ENCODE results near the gene TMPRSS13. TPM values are rescaled to one million over a fixed set of nuclear protein-coding genes. Genes with fewer than 3 reads are reported as not detected.

Gene TMPRSS13
- total and polyA plus RNA-seq, 2 donors from 2014 or later: 1.2 to 1.9 TPM

GRCh38 chr11:117977029-117977428, 47.8 kb upstream of the TMPRSS13 start:
- intact Hi-C loops (cut with DNase I): no loop called here
- H3K9ac ChIP-seq (ENCODE audit: low read length in 3 of 3): no peak overlapping the region
- no peaks in the 10 kb centered on the region for H3K36me3 ChIP-seq (ENCODE audit: control insufficient read depth in 2 of 3, insufficient read depth in 3 of 3, low read length in 3 of 3)
- TF ChIP-seq, protein P1, sequence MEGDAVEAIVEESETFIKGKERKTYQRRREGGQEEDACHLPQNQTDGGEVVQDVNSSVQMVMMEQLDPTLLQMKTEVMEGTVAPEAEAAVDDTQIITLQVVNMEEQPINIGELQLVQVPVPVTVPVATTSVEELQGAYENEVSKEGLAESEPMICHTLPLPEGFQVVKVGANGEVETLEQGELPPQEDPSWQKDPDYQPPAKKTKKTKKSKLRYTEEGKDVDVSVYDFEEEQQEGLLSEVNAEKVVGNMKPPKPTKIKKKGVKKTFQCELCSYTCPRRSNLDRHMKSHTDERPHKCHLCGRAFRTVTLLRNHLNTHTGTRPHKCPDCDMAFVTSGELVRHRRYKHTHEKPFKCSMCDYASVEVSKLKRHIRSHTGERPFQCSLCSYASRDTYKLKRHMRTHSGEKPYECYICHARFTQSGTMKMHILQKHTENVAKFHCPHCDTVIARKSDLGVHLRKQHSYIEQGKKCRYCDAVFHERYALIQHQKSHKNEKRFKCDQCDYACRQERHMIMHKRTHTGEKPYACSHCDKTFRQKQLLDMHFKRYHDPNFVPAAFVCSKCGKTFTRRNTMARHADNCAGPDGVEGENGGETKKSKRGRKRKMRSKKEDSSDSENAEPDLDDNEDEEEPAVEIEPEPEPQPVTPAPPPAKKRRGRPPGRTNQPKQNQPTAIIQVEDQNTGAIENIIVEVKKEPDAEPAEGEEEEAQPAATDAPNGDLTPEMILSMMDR (IDR thresholded peaks at IDR 0.05; ENCODE audit: borderline replicate concordance, extremely low read depth, insufficient read depth): no peak
- H3K27me3 ChIP-seq (ENCODE audit: control insufficient read depth, insufficient read depth, low read length): no peaks in the 10 kb centered on the region
- H3K4me3 ChIP-seq (ENCODE audit: low read length in 3 of 3): no peak overlapping the region
- no peaks in the 10 kb centered on the region for H3K9me3 ChIP-seq (ENCODE audit: control insufficient read depth in 2 of 3, insufficient read depth in 1 of 3, low read length in 3 of 3)
- FAIRE-seq (no peak), DNase-seq (no peak)
- H3K27ac ChIP-seq (ENCODE audit: low read depth in 2 of 2, low read length in 2 of 2): no peak overlapping the region
- no peaks in the 10 kb centered on the region for H3K4me1 ChIP-seq (ENCODE audit: control insufficient read depth in 2 of 3, insufficient read depth in 2 of 3, low read depth in 1 of 3, low read length in 3 of 3)

DNA sequence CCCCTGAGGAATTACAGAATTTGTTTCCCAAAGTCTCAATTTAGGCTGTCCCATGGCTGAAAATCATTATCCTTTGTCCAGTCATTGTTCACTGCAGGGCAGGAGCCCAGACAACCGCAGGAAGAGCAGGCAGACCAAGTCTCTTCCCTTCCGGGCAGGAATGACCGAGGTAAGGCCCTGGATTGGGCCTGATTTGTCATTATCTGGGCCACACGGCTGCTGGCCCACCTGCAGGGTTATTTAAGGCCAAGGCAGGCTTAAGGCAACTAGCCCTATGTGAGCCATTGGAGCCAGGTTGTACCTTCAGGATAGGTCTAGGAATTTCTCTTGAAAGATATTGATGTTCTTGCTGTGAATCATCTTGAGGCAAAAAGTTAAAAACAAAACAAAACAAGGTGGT, 47.2 kb upstream of the TMPRSS13 start:
- H3K27ac ChIP-seq (ENCODE audit: low read depth in 2 of 2, low read length in 2 of 2): no peak overlapping the region
- no peak overlapping the region for H3K9ac ChIP-seq (ENCODE audit: low read length in 3 of 3)
- no peaks in the 10 kb centered on the region for H3K9me3 ChIP-seq (ENCODE audit: control insufficient read depth in 2 of 3, insufficient read depth in 1 of 3, low read length in 3 of 3)
- no peak for FAIRE-seq
- H3K4me3 ChIP-seq (ENCODE audit: low read length in 3 of 3): no peak overlapping the region
- no peaks in the 10 kb centered on the region for H3K27me3 ChIP-seq (ENCODE audit: control insufficient read depth, insufficient read depth, low read length)
- no peak for DNase-seq
- intact Hi-C loops (cut with DNase I): no loop called here
- H3K36me3 ChIP-seq (ENCODE audit: control insufficient read depth in 2 of 3, insufficient read depth in 3 of 3, low read length in 3 of 3): no peaks in the 10 kb centered on the region
- TF ChIP-seq, protein P1 (IDR thresholded peaks at IDR 0.05; ENCODE audit: borderline replicate concordance, extremely low read depth, insufficient read depth): no peak
- H3K4me1 ChIP-seq (ENCODE audit: control insufficient read depth in 2 of 3, insufficient read depth in 2 of 3, low read depth in 1 of 3, low read length in 3 of 3): no peaks in the 10 kb centered on the region

- TF ChIP-seq, protein P1 (IDR thresholded peaks at IDR 0.05; ENCODE audit: borderline replicate concordance, extremely low read depth, insufficient read depth): no peak
- Histone ChIP-seq H3K27ac (ENCODE audit: low read depth in 2 of 2, low read length in 2 of 2) (no peak overlapping the region), H3K9me3 (ENCODE audit: control insufficient read depth in 2 of 3, insufficient read depth in 1 of 3, low read length in 3 of 3) (no peaks in the 10 kb centered on the region), H3K27me3 (ENCODE audit: control insufficient read depth, insufficient read depth, low read length) (no peaks in the 10 kb centered on the region), H3K36me3 (ENCODE audit: control insufficient read depth in 2 of 3, insufficient read depth in 3 of 3, low read length in 3 of 3) (no peaks in the 10 kb centered on the region), H3K9ac (ENCODE audit: low read length in 3 of 3) (no peak overlapping the region), H3K4me1 (ENCODE audit: control insufficient read depth in 2 of 3, insufficient read depth in 2 of 3, low read depth in 1 of 3, low read length in 3 of 3) (no peaks in the 10 kb centered on the region), H3K4me3 (ENCODE audit: low read length in 3 of 3) (no peak overlapping the region)
- no peak for DNase-seq
- intact Hi-C loops (cut with DNase I): no loop called here
- FAIRE-seq: no peak
Measured at GRCh38 chr11:117973503-117973860, 44.3 kb upstream of the TMPRSS13 start.

Measured in kidney (tissue), 14 donors.